GM12801 (cell line): ENCODE results near the gene GGCT.

ENCODE experiments used
- TF ChIP-seq, protein P1 (sequence below): IDR thresholded peaks from one replicate; pipeline ENCODE4 v1.5.1; 2011; ENCODE audit warnings: control low read depth; ENCODE audit not compliant: insufficient read length; ENCODE audit errors: extremely low read depth

The GGCT gene

DNA sequence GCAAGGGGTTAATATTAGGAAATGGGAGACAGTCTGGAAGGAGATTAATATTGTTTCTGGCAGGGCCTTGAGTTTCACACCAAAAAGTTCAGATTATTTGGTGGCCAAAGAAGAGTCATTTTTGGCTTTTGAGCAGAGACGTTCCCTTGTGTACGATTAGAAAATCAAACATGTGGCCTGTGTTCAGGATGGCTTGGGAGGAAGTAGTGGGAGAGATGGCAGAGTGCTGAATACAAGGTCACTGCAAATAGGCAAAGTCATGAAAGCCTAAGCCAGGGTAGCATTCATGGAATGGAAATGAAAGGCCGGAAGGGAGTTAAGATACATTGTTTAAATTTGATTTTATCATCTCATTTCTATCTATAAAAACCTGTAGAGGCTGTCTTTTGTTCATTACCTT lies 9.5 kb upstream of the GGCT start:
- TF ChIP-seq, protein P1, sequence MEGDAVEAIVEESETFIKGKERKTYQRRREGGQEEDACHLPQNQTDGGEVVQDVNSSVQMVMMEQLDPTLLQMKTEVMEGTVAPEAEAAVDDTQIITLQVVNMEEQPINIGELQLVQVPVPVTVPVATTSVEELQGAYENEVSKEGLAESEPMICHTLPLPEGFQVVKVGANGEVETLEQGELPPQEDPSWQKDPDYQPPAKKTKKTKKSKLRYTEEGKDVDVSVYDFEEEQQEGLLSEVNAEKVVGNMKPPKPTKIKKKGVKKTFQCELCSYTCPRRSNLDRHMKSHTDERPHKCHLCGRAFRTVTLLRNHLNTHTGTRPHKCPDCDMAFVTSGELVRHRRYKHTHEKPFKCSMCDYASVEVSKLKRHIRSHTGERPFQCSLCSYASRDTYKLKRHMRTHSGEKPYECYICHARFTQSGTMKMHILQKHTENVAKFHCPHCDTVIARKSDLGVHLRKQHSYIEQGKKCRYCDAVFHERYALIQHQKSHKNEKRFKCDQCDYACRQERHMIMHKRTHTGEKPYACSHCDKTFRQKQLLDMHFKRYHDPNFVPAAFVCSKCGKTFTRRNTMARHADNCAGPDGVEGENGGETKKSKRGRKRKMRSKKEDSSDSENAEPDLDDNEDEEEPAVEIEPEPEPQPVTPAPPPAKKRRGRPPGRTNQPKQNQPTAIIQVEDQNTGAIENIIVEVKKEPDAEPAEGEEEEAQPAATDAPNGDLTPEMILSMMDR: no peak

GRCh38 chr7:30513762-30514161 lies 9.1 kb upstream of the GGCT start:
- TF ChIP-seq, protein P1: no peak

- TF ChIP-seq, protein P1: no peak
Measured at GRCh38 chr7:30511973-30512662, 7.5 kb upstream of the GGCT start.

DNA sequence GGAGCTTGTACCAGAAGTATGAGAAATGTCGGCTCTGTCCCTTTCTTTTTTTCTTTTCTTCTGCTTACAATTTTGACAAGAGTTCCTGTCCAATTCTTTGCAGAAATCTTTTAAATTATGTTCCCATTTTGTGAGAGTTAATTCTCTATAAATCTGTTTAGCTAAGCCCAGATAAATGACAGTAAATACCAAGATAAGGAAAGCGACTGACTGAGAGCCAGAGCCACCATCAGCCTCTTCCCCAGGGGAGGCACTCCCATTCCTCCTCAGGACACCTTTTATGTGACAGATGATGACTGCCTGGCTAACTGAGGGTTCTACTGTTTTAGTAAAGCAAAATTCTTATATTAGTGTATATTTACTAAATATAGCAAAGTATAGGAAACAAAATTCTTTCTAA lies 6.9 kb upstream of the GGCT start:
- TF ChIP-seq, protein P1: no peak

DNA sequence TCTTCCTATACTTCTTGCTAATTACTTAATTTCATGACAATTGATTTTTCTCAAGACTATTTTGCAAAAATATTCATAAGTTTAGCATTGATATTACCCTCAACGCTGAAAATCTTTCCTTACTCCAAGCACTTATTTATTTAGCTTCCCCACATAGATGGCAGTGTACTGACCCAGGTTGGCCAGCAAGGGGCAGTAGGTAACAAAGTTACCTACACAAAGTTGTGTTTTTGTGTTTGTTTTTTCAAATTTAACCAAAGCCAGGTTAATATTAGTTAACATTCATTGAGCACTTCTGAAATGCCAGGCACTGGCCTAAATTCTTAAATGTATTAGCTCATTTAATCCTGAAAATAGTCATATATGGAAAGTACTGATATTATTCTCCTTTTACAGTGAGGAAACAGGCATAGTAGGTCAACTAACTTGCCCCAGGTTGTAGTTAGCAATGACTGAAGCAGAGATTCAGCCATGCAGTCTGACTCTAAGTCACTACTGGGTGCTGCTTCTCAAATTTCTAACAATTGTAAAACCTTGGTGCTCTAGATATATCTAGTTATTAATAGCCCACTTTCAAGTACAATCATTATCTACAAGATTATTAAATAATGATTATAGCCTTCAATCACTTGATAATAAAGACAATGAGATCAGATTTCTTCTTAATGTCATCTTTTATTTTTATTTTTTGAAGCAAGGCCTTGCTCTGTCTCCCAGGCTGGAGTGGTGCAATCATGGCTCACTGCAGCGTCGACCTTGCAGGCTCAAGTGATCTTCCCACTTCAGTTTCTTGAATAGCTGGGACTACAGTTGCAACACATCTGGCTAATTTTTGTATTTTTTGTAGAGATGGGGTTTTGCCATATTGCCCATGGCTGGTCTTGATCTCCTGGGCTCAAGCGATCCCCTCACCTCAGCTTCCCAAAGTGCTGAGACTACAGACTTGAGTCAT lies 5.8 kb upstream of the GGCT start:
- TF ChIP-seq, protein P1: no peak

DNA sequence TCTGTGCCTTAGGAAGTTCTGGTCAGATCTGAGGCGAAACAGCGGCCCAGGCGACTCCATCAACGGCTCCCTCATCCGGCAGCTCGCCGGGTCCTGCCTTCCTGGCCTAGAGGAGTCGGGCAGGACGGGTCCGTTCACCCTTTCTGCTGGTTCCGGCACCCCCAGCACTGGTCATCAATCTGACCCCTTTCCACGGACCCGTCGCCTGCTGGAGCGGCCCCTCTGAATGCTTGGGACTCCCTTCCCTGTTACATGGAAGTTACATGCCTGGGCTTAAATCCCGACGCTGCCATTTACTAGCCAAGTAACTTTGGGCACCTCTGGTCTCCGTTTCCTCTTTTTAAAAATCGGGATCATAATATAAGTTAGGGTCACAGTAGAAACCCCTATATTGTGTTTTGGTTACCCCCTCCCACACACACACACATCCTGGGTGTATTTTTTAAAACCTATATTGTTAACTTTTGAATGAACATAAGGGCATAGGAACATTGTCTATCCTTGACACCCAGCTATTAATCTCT lies 607 bp upstream of the GGCT start:
- TF ChIP-seq, protein P1: no peak

DNA sequence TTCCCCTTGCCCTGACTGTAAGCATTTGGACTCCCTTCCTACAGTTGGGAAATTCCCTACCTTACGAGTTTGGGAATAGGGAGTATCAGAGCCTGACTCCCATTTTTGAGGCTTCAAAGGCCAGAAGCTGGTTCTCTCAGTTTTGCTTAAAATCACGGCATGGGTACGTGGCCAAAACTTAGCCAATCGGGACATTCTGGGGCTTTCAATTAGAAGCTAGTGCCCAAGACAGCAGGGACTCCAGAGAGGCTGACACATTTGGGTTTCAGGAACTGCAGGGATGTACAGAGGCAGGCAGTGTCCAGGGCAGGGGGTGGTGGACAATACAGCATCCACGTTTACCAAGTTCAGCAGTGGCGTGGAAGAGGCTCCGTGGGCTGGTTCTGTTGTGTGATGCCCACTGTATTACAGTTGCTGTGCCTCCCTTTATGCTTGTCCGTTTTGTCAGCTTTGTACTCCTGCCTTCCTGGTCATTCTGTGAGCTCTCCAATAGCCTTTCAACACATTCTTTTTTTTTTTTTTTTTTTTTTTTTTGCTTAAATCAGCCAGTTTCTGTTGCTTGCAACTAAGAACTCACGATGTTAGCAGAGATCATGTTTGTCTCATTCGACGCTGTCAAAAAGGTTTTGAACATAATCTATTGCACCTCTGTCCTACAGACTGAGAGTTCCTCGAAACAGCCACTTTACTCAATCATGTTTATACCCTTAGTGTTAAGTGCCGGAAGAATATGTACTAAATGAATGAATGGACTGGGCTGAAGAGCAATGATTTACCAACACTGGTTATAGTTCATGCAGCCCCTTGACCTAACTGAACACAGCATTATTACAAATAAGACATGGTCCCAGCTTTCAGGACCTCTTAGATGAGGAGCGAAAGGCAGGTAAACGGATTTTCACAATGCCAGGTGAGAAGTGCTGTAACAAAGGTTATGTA lies 1.1 kb downstream of the GGCT start:
- TF ChIP-seq, protein P1: no peak
